Measurements from ENCODE around the gene MACROD2.

MACROD2 gene

DNA sequence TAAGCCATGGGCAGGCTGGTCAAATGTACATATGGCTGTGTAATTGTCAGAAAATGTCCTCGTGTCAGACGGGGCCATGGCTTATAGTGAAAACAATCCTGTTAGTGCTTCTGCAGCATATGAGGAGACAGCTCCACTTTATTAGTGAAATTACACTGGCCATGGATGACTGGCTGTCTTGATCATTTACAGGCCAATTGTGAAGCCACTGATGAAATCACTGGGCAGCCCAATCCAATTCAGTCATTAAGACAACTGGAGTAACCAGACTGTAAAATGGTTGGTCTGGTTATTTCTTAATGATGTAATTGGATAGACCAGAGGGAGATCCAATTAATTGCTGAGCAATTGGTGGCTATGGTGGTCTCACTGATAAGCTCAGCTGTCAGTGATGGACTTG is 1828.4 kb downstream of the MACROD2 start:
- H3K36me3 ChIP-seq = no peaks in the 10 kb centered on the region
- H3K4me1 ChIP-seq = no peaks in the 10 kb centered on the region
- H3K27ac ChIP-seq = no peak overlapping the region
- H4K20me1 ChIP-seq = no peaks in the 10 kb centered on the region
- no peaks in the 10 kb centered on the region; a peak in 1 of 22 replicates for H3K27me3 ChIP-seq
- H3K9me3 ChIP-seq (replicated peaks in 1 of 11) = no peaks in the 10 kb centered on the region
- no peak overlapping the region for H3K9ac ChIP-seq
- H3K4me3 ChIP-seq = no peak overlapping the region
- TF ChIP-seq Cebpa-rat (IDR thresholded peaks at IDR 0.05) = no peak
- H3K4me2 ChIP-seq = no peak overlapping the region

DNA sequence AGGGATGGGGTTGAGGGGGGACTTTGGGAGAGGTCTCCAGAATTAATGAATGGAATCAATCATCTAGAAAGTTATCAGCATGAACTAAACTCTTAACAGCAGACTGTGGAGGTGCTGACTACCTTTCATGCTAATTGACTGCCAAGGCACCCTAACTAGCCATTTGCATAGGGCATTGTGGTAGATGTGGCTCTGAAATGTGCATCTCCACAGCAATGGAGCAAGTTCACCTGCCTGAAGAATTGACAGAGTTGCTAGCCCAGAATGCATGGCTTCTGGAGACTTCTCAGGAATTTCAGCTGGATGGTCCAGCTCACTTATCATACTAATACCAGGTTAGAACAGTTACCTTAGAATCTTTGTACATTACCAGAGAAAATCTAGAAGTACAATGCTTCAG is 1832.3 kb downstream of the MACROD2 start:
- no peak for TF ChIP-seq Cebpa-rat (IDR thresholded peaks at IDR 0.05)
- Histone ChIP-seq H3K27me3 (peaks cover 0 to 11% (median 0%) of the 10 kb centered on the region in 11 experiments; a peak in 4 of 22 replicates), H3K4me1 (no peaks in the 10 kb centered on the region), H3K27ac (no peak overlapping the region), H3K4me2 (no peak overlapping the region), H3K9me3 (replicated peaks in 1 of 11) (no peaks in the 10 kb centered on the region), H4K20me1 (no peaks in the 10 kb centered on the region), H3K4me3 (no peak overlapping the region), H3K36me3 (no peaks in the 10 kb centered on the region), H3K9ac (no peak overlapping the region)

DNA sequence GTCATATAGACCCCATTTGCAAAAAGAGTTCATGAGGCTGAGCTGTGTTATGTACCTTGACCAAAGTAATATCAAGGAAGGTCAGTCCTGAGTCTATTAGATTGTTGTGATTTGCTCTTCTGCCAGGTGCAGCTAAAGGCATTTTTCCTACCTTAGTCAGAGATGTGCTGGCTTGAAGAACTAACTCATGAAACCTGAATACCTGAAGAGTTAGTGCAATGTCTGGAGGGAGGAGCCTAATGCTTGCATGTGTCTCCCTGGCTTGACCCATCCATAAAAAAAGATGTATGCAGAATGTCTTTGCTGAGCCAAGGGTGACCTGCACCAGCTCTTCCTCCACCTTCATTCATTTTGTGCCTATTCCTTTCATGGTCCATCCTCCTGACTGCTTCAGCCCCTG is 1835.9 kb downstream of the MACROD2 start:
- H3K36me3 ChIP-seq = no peaks in the 10 kb centered on the region
- H3K9ac ChIP-seq = no peak overlapping the region

DNA sequence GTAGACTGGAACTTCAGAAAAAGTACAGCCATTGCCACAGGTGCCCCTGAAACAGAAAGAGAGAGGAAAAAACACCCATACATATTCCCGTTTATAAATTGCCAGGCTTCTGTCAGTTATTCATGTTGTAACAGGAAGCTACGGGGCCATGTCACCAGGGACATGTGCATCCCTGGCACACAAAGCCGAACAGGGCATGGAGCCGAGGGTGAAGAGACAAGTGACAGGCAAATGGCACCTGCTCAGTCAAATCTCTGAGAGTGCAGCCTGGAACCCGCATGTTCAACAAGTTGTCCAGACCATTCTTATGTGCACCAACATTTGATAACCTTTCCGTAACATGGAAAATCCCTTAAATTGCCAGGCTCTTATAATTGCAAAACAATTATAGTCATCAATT is 1837.2 kb downstream of the MACROD2 start:
- no peak overlapping the region for H3K9ac ChIP-seq
- peaks cover 0 to 9% (median 0%) of the 10 kb centered on the region in 10 experiments; a peak in 4 of 20 replicates for H3K4me1 ChIP-seq
- no peak overlapping the region for H3K4me3 ChIP-seq
- H3K4me2 ChIP-seq = no peak overlapping the region
- H4K20me1 ChIP-seq = no peaks in the 10 kb centered on the region
- TF ChIP-seq Cebpa-rat (IDR thresholded peaks at IDR 0.05) = no peak
- H3K27me3 ChIP-seq = peaks cover 0 to 29% (median 3%) of the 10 kb centered on the region in 11 experiments; a peak in 6 of 22 replicates
- no peaks in the 10 kb centered on the region for H3K9me3 ChIP-seq (replicated peaks in 1 of 11)
- H3K27ac ChIP-seq = no peak overlapping the region
- no peaks in the 10 kb centered on the region for H3K36me3 ChIP-seq

More for the DNA sequence above, 1835.9 kb downstream of the MACROD2 start:
- H3K27ac ChIP-seq = no peak overlapping the region
- no peak for TF ChIP-seq Cebpa-rat (IDR thresholded peaks at IDR 0.05)
- no peaks in the 10 kb centered on the region for H4K20me1 ChIP-seq
- peaks cover 0 to 5% (median 0%) of the 10 kb centered on the region in 10 experiments; a peak in 3 of 20 replicates for H3K4me1 ChIP-seq
- no peak overlapping the region for H3K4me3 ChIP-seq
- peaks cover 0 to 25% (median 0%) of the 10 kb centered on the region in 11 experiments; a peak in 4 of 22 replicates for H3K27me3 ChIP-seq
- H3K4me2 ChIP-seq = no peak overlapping the region
- H3K9me3 ChIP-seq (replicated peaks in 1 of 11) = no peaks in the 10 kb centered on the region

DNA sequence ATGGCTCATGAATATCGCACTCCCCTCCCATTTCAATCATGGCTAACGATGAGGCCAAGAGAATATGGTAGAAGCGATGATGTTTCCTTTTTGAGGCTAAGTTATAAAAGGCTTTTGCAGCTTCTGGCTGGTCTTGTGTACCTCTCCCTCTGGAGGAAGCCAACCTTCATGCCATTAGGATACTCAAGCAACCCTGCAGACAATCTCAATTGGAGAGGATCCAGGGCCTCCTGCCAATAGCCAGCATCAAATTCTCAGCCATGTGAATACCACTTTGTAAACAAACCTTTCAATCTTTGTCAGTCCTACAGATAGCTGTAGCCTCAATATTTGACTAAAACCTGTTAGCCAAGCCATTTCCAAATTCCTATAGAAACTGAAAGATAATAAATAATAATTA is 1839.5 kb downstream of the MACROD2 start:
- TF ChIP-seq Cebpa-rat (IDR thresholded peaks at IDR 0.05) = no peak
- Histone ChIP-seq H4K20me1 (no peaks in the 10 kb centered on the region), H3K4me1 (peaks cover 0 to 9% (median 0%) of the 10 kb centered on the region in 10 experiments; a peak in 4 of 20 replicates), H3K4me2 (no peak overlapping the region), H3K27me3 (peaks cover 0 to 45% (median 9%) of the 10 kb centered on the region in 11 experiments; a peak in 9 of 22 replicates), H3K4me3 (no peak overlapping the region), H3K9ac (no peak overlapping the region), H3K27ac (no peak overlapping the region), H3K36me3 (no peaks in the 10 kb centered on the region), H3K9me3 (replicated peaks in 1 of 11) (no peaks in the 10 kb centered on the region)

DNA sequence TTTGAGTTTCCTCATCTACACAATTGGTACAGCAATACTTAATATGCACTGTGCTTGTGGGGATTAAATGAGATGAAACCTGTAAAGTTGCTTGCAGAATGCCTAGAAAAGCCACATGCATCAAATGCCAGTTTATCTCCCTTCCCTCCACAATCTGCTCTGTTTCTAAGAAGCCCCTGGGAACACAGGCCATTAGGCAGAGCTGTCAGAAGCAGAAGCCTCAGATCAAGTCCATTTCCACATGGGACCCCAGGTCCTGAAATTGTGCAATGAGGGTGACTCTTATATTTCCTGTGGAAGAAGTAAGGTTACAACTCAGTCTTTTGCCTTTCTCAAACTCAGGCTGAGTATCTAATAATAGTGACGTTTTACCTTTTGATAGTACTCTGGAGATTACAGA is 1840.5 kb downstream of the MACROD2 start:
- peaks cover 0 to 48% (median 7%) of the 10 kb centered on the region in 11 experiments; a peak in 9 of 22 replicates for H3K27me3 ChIP-seq
- H3K36me3 ChIP-seq = no peaks in the 10 kb centered on the region
- H3K4me2 ChIP-seq = peak overlapping the region in 4 of 11 experiments; percentile 7 to 14 (median 14); a peak in 3 of 22 replicates
- H3K4me3 ChIP-seq = no peak overlapping the region
- H3K4me1 ChIP-seq = peaks cover 0 to 9% (median 0%) of the 10 kb centered on the region in 10 experiments; a peak in 4 of 20 replicates
- H3K27ac ChIP-seq = no peak overlapping the region
- H4K20me1 ChIP-seq = no peaks in the 10 kb centered on the region
- H3K9ac ChIP-seq = no peak overlapping the region
- peaks cover under 1 to 9% (median 2%) of the 10 kb centered on the region in 11 experiments; a peak in 15 of 22 replicates for H3K9me3 ChIP-seq (replicated peaks in 1 of 11)
- 0 out of 22 replicates have a peak, but pooled peaks of 1 of the 11 experiments have one; percentile 17 for TF ChIP-seq Cebpa-rat (IDR thresholded peaks at IDR 0.05)

DNA sequence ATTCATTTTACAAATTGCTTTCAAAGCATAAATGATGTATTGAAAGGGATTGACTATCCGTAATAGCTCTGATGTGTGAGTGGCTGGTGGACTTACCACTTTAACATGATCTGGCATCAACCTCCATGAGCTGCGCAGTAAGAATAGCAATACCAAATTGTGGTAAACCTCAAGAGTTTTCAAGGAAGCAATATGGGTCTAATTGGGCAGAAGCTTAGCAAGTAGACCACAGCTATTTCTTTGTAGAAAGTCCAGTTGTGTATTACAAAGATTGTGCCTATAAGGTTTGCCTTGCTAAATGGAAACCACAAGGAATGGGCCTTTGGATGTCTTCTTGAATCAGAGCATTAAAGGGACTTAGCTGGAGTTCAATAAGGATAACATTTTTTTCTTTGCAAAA is 1841.3 kb downstream of the MACROD2 start:
- Histone ChIP-seq H3K4me3 (no peak overlapping the region), H3K27ac (no peak overlapping the region), H3K4me2 (0 out of 22 replicates have a peak overlapping the region, but pooled peaks of 1 of the 11 experiments have one; percentile 1), H3K36me3 (no peaks in the 10 kb centered on the region; a peak in 1 of 22 replicates), H3K9ac (no peak overlapping the region), H3K27me3 (peaks cover 0 to 53% (median 7%) of the 10 kb centered on the region in 11 experiments; a peak in 9 of 22 replicates), H3K9me3 (replicated peaks in 1 of 11) (peaks cover 9 to 18% (median 11%) of the 10 kb centered on the region in 11 experiments), H4K20me1 (no peaks in the 10 kb centered on the region), H3K4me1 (peaks cover 0 to 9% (median 0%) of the 10 kb centered on the region in 10 experiments; a peak in 4 of 20 replicates)
- no peak for TF ChIP-seq Cebpa-rat (IDR thresholded peaks at IDR 0.05)

DNA sequence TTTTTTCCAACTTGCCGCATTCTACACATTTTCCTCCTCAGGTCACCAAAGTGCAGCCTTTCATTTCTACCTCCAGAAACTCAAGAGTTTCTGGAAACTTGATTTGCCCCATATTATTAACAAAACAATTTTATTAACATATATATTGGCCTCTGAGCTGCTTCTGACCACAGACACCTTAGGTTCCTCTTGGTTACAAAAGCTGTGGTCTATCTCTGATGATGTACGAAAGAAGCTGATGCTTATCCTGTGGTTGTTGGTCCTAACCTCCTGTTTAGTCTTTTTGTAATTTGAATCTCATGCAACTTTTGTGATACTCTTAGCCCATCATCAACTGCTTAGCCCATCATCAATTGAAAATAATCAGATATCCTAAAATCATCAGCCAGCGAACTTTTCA is 1842.2 kb downstream of the MACROD2 start:
- Histone ChIP-seq H3K36me3 (no peaks in the 10 kb centered on the region; a peak in 1 of 22 replicates), H3K9ac (no peak overlapping the region), H4K20me1 (no peaks in the 10 kb centered on the region), H3K4me2 (no peak overlapping the region), H3K4me3 (no peak overlapping the region), H3K27me3 (peaks cover 0 to 45% (median 7%) of the 10 kb centered on the region in 11 experiments; a peak in 9 of 22 replicates), H3K9me3 (replicated peaks in 1 of 11) (peaks cover 14 to 26% (median 17%) of the 10 kb centered on the region in 11 experiments), H3K27ac (no peak overlapping the region), H3K4me1 (peaks cover 0 to 9% (median 0%) of the 10 kb centered on the region in 10 experiments; a peak in 4 of 20 replicates)
- TF ChIP-seq Cebpa-rat (IDR thresholded peaks at IDR 0.05) = no peak

DNA sequence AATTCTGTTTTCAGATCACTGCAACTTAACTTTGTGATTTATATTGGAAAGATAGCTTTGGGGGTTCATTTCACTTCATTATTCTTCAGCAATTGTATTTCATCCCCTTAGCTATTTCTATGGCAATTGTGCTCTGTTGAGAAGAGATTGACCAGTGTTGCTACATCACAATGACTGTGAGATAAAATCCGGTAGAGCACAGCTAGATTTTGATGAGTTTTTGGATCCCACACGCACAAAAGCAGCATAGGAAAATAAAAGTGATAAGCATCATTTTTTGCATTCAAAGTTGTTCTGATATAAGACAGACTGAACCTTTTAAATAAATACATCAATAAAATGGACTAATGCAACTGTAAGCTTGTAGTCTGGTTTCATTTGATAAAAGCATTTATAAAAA is 1843.2 kb downstream of the MACROD2 start:
- H3K27me3 ChIP-seq = peaks cover 0 to 38% (median 7%) of the 10 kb centered on the region in 11 experiments; a peak in 8 of 22 replicates
- TF ChIP-seq Cebpa-rat (IDR thresholded peaks at IDR 0.05) = no peak
- no peak overlapping the region for H3K4me3 ChIP-seq
- no peak overlapping the region for H3K27ac ChIP-seq
- no peak overlapping the region for H3K9ac ChIP-seq
- peaks cover 14 to 26% (median 17%) of the 10 kb centered on the region in 11 experiments for H3K9me3 ChIP-seq (replicated peaks in 1 of 11)
- H4K20me1 ChIP-seq = no peaks in the 10 kb centered on the region
- no peak overlapping the region for H3K4me2 ChIP-seq
- H3K36me3 ChIP-seq = no peaks in the 10 kb centered on the region; a peak in 1 of 22 replicates
- peaks cover 0 to 9% (median 0%) of the 10 kb centered on the region in 10 experiments; a peak in 4 of 20 replicates for H3K4me1 ChIP-seq

All from BLaER1 treated with 17β-estradiol and CSF1 and Interleukin-3, amounts not matched to agents 10 nM and 100 nM (cell line).